ENCODE measurements around the gene POLR2J.
"Not testable (repeated sequence)": the region's sequence is repeated elsewhere in the genome, so short reads cannot be mapped to it uniquely, and the experiment has no call there.

DNA sequence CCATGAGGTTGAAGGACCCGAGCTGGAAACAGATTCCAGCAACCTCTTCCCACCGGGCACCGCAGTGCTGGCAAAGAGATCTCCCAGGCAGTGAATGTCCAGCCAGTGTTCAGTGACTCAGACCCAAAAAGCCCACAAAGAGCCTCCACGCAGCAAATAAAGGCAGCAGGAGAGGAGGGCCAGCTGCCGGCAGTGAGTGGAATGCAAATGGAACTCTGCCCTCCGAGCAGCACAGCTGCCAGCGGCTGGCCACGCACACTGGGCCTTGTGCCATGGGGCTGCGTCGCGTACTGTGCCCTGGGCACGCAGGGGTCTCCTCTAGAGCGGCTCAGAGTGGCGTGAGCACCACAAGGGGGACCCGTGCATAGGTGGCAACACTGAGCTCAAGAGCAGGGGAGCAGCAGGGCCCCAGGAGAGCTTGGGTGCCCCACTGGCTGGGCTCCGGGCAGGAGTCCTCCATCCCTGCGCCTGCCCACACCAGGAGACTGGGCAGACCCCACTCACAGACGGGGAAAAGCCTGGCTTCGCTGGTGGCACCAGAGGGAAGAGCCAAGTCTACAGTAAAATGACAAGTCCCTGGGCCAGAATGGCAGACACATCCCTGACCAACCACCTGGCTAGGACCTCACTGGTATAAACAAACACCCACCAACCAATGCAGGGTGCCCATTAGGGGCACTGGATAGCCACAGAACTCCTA lies 3.8 kb downstream of the POLR2J start:
- TF ChIP-seq, protein P1, sequence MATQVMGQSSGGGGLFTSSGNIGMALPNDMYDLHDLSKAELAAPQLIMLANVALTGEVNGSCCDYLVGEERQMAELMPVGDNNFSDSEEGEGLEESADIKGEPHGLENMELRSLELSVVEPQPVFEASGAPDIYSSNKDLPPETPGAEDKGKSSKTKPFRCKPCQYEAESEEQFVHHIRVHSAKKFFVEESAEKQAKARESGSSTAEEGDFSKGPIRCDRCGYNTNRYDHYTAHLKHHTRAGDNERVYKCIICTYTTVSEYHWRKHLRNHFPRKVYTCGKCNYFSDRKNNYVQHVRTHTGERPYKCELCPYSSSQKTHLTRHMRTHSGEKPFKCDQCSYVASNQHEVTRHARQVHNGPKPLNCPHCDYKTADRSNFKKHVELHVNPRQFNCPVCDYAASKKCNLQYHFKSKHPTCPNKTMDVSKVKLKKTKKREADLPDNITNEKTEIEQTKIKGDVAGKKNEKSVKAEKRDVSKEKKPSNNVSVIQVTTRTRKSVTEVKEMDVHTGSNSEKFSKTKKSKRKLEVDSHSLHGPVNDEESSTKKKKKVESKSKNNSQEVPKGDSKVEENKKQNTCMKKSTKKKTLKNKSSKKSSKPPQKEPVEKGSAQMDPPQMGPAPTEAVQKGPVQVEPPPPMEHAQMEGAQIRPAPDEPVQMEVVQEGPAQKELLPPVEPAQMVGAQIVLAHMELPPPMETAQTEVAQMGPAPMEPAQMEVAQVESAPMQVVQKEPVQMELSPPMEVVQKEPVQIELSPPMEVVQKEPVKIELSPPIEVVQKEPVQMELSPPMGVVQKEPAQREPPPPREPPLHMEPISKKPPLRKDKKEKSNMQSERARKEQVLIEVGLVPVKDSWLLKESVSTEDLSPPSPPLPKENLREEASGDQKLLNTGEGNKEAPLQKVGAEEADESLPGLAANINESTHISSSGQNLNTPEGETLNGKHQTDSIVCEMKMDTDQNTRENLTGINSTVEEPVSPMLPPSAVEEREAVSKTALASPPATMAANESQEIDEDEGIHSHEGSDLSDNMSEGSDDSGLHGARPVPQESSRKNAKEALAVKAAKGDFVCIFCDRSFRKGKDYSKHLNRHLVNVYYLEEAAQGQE (IDR thresholded peaks at IDR 0.05; ENCODE audit: unreplicated experiment): not testable (repeated sequence)
- TF ChIP-seq, protein P2, sequence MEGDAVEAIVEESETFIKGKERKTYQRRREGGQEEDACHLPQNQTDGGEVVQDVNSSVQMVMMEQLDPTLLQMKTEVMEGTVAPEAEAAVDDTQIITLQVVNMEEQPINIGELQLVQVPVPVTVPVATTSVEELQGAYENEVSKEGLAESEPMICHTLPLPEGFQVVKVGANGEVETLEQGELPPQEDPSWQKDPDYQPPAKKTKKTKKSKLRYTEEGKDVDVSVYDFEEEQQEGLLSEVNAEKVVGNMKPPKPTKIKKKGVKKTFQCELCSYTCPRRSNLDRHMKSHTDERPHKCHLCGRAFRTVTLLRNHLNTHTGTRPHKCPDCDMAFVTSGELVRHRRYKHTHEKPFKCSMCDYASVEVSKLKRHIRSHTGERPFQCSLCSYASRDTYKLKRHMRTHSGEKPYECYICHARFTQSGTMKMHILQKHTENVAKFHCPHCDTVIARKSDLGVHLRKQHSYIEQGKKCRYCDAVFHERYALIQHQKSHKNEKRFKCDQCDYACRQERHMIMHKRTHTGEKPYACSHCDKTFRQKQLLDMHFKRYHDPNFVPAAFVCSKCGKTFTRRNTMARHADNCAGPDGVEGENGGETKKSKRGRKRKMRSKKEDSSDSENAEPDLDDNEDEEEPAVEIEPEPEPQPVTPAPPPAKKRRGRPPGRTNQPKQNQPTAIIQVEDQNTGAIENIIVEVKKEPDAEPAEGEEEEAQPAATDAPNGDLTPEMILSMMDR (conservative IDR thresholded peaks at IDR 0.05; ENCODE audit: low read depth in 2 of 2): not testable (repeated sequence)
- TF ChIP-seq CREB1 (CRISPR knock-in tag; IDR thresholded peaks at IDR 0.05; ENCODE audit: low read depth); POLR2AphosphoS5 (IDR thresholded peaks at IDR 0.05; ENCODE audit: low read depth); ZNF114 (CRISPR knock-in tag; IDR thresholded peaks at IDR 0.05); EZH2 (IDR thresholded peaks at IDR 0.05; ENCODE audit: low read depth, unreplicated experiment); EZH2phosphoT487 (IDR thresholded peaks at IDR 0.05; ENCODE audit: unreplicated experiment); ZNF331 (CRISPR knock-in tag; IDR thresholded peaks at IDR 0.05; ENCODE audit: low read depth): not testable (repeated sequence)
